H1 (cell line): ENCODE results near the gene CAMK1G. TPM values are rescaled to one million over a fixed set of nuclear protein-coding genes. Genes with fewer than 3 reads are reported as not detected.

Source experiments
- CTCF ChIA-PET: fragments of 300-600 bp; sonication (Branson Sonifier 250); formaldehyde crosslinking; loops from one replicate; lab custom pipeline; 2021; ENCODE audit not compliant: partially characterized antibody; lab: Charles Lee
- POLR2A ChIA-PET: fragments of 300-600 bp; sonication (Branson Sonifier 250); formaldehyde crosslinking; loops from one replicate; lab custom pipeline; 2021; ENCODE audit warnings: inconsistent platforms; ENCODE audit not compliant: partially characterized antibody; lab: Charles Lee
- DNase-seq, 2 experiments: peaks; one replicate each; pipeline versions ENCODE4 v3.0.0 to v3.0.0-alpha.2; 2010 to 2022; ENCODE audit warnings: low spot score in 2 of 2, low read depth in 1 of 2, mixed read lengths in 1 of 2
- FAIRE-seq: peaks from 2 replicates; lab custom pipeline; 2011; peaks lifted over from hg19 to GRCh38; lab: Jason Lieb, UNC
- H2AFZ ChIP-seq: 2 replicates; pipeline ENCODE4 v1.8.1; 2012; ENCODE audit warnings: low read length, inconsistent platforms
- H2AK5ac ChIP-seq: 2 replicates; pipeline ENCODE4 v1.6.1; 2013; ENCODE audit warnings: low read depth, low read length
- H2BK120ac ChIP-seq: replicated peaks from 2 replicates; pipeline ENCODE3; 2013; ENCODE audit warnings: low read depth, low read length, inconsistent platforms
- H2BK12ac ChIP-seq: 2 replicates; pipeline ENCODE4 v1.6.1; 2013; ENCODE audit warnings: low read depth, low read length
- H2BK15ac ChIP-seq: 2 replicates; pipeline ENCODE4 v1.6.1; 2013; ENCODE audit warnings: low read length
- H2BK20ac ChIP-seq: 2 replicates; pipeline ENCODE4 v1.6.1; 2013; ENCODE audit warnings: low read length
- H2BK5ac ChIP-seq: 2 replicates; pipeline ENCODE4 v1.6.1; 2013; ENCODE audit warnings: low read depth, low read length
- H3K14ac ChIP-seq: 2 replicates; pipeline ENCODE4 v1.6.1; 2013; ENCODE audit warnings: inconsistent platforms; ENCODE audit not compliant: insufficient read length
- H3K18ac ChIP-seq: 2 replicates; pipeline ENCODE4 v1.6.1; 2013; ENCODE audit warnings: low read length; ENCODE audit errors: extremely low read depth
- H3K23ac ChIP-seq: 2 replicates; pipeline ENCODE4 v1.6.1; 2013; ENCODE audit warnings: inconsistent platforms; ENCODE audit not compliant: insufficient read length
- H3K23me2 ChIP-seq: 2 replicates; pipeline ENCODE4 v1.6.1; 2013; ENCODE audit warnings: low read depth, low read length
- H3K27ac ChIP-seq: 2 replicates; pipeline ENCODE4 v1.6.1; 2011; ENCODE audit warnings: low read depth, low read length, inconsistent platforms
- H3K27me3 ChIP-seq, 4 experiments: replicated peaks in 1 of 4; 1 replicate in 1 of 4; 2 replicates in 3 of 4; pipeline versions ENCODE4 v1.6.1 to v1.8.1; 2011 to 2013; ENCODE audit warnings: low read length in 3 of 4, mild to moderate bottlenecking in 3 of 4, inconsistent platforms in 2 of 4, mixed read lengths in 2 of 4, moderate library complexity in 1 of 4; ENCODE audit not compliant: control insufficient read depth in 3 of 4, insufficient read depth in 3 of 4; ENCODE audit errors: extremely low read depth in 1 of 4
- H3K36me3 ChIP-seq, 4 experiments: 2 replicates each; pipeline versions ENCODE4 v1.6.1 to v1.8.1; 2011 to 2013; ENCODE audit warnings: mild to moderate bottlenecking in 4 of 4, low read length in 3 of 4, moderate library complexity in 2 of 4, control low read depth in 1 of 4, inconsistent platforms in 1 of 4; ENCODE audit not compliant: insufficient read depth in 4 of 4, control insufficient read depth in 2 of 4
- H3K4ac ChIP-seq: replicated peaks from 2 replicates; pipeline ENCODE3; 2013; ENCODE audit warnings: low read length, low read depth, mixed read lengths, inconsistent platforms; ENCODE audit not compliant: insufficient read length
- H3K4me1 ChIP-seq, 4 experiments: replicated peaks in 1 of 4; 1 replicate in 1 of 4; 2 replicates in 3 of 4; pipeline versions ENCODE4 v1.6.1 to v1.8.1; 2011 to 2013; ENCODE audit warnings: low read length in 3 of 4, inconsistent platforms in 2 of 4, mixed read lengths in 1 of 4; ENCODE audit not compliant: insufficient read depth in 4 of 4, control insufficient read depth in 3 of 4
- H3K4me2 ChIP-seq, 2 experiments: 2 replicates each; pipeline versions ENCODE4 v1.6.1 to v1.8.1; 2011 to 2013; ENCODE audit warnings: low read depth in 2 of 2, low read length in 2 of 2, control low read depth in 1 of 2, inconsistent platforms in 1 of 2, mild to moderate bottlenecking in 1 of 2; ENCODE audit not compliant: insufficient read depth in 1 of 2
- H3K4me3 ChIP-seq, 4 experiments: fragments of 200-600, 300-600 bp in 1 of 4; sonication (generic), shearing (Covaris generic), sonication (Bioruptor Twin) in 1 of 4; 2 replicates each; pipeline versions ENCODE4 v1.5.1 to v1.8.1; 2011 to 2016; ENCODE audit warnings: low read length in 4 of 4, low read depth in 3 of 4, control low read depth in 2 of 4, inconsistent platforms in 2 of 4, mild to moderate bottlenecking in 2 of 4, mixed read lengths in 1 of 4, moderate library complexity in 1 of 4; ENCODE audit not compliant: insufficient read depth in 2 of 4; ENCODE audit errors: extremely low read depth in 1 of 4
- H3K56ac ChIP-seq: replicated peaks from 2 replicates; pipeline ENCODE3; 2013; ENCODE audit warnings: low read depth, mild to moderate bottlenecking, mixed read lengths, low read length, inconsistent platforms; ENCODE audit not compliant: insufficient read length
- H3K79me1 ChIP-seq: 2 replicates; pipeline ENCODE4 v1.6.1; 2013; ENCODE audit warnings: low read depth, low read length, control low read depth
- H3K79me2 ChIP-seq, 2 experiments: 2 replicates each; pipeline versions ENCODE4 v1.6.1 to v1.8.1; 2012 to 2013; ENCODE audit warnings: low read length in 2 of 2, mild to moderate bottlenecking in 2 of 2, inconsistent platforms in 1 of 2; ENCODE audit not compliant: insufficient read depth in 2 of 2, control insufficient read depth in 1 of 2
- H3K9ac ChIP-seq, 4 experiments: replicated peaks in 1 of 4; 1 replicate in 1 of 4; 2 replicates in 3 of 4; pipeline versions ENCODE4 v1.6.1 to v1.8.1; 2011 to 2013; ENCODE audit warnings: low read depth in 3 of 4, low read length in 3 of 4, control low read depth in 2 of 4, mild to moderate bottlenecking in 2 of 4, moderate library complexity in 2 of 4, inconsistent platforms in 1 of 4; ENCODE audit errors: extremely low read depth in 1 of 4
- H3K9me3 ChIP-seq, 2 experiments: 2 replicates each; pipeline versions ENCODE4 v1.6.1 to v1.8.1; 2012 to 2013; ENCODE audit warnings: mild to moderate bottlenecking in 2 of 2, moderate library complexity in 2 of 2, control low read depth in 1 of 2, inconsistent platforms in 1 of 2, low read depth in 1 of 2, low read length in 1 of 2, mixed read lengths in 1 of 2; ENCODE audit not compliant: insufficient read depth in 2 of 2
- H4K20me1 ChIP-seq, 2 experiments: replicated peaks in 1 of 2; 2 replicates each; pipeline versions ENCODE3 to v1.8.1; 2011 to 2013; ENCODE audit warnings: inconsistent platforms in 2 of 2, low read length in 2 of 2, mild to moderate bottlenecking in 1 of 2; ENCODE audit not compliant: insufficient read depth in 2 of 2, control insufficient read depth in 1 of 2
- H4K5ac ChIP-seq: 2 replicates; pipeline ENCODE4 v1.6.1; 2013; ENCODE audit warnings: low read length, low read depth, mixed read lengths, inconsistent platforms; ENCODE audit not compliant: insufficient read length
- H4K8ac ChIP-seq: 2 replicates; pipeline ENCODE4 v1.8.0; 2013; ENCODE audit warnings: mild to moderate bottlenecking, moderate library complexity, low read length, inconsistent platforms; ENCODE audit not compliant: insufficient read depth; ENCODE audit errors: extremely low read depth
- H4K91ac ChIP-seq: replicated peaks from 2 replicates; pipeline ENCODE3; 2013; ENCODE audit warnings: low read length, mixed read lengths, inconsistent platforms; ENCODE audit not compliant: insufficient read length
- HDAC6 ChIP-seq: IDR thresholded peaks from one replicate; pipeline ENCODE4 v1.7.1; 2012; ENCODE audit warnings: low read depth, mild to moderate bottlenecking, inconsistent platforms, low read length, moderate library complexity
- SIN3A ChIP-seq, 2 experiments: IDR thresholded peaks in 1 of 2; conservative IDR thresholded peaks in 1 of 2; 2 replicates each; pipeline ENCODE4 v1.6.1; 2011 to 2012; ENCODE audit warnings: low read length in 2 of 2, improper control_type of control experiment in 1 of 2, low read depth in 1 of 2, mild to moderate bottlenecking in 1 of 2
- WGBS, 2 experiments: shearing (Covaris generic) in 1 of 2; methylation state at CpG; one replicate each; pipeline versions ENCODE4 v1.1.6 to v1.1.7; 2013 to 2015; ENCODE audit warnings: low lambda C conversion rate in 2 of 2, mixed read lengths in 2 of 2, inconsistent platforms in 1 of 2, low coverage in 1 of 2, missing lambda C conversion rate in 1 of 2; ENCODE audit not compliant: insufficient replicate concordance in 2 of 2, insufficient coverage in 1 of 2, insufficient read length in 1 of 2; ENCODE audit errors: extremely low coverage in 1 of 2, missing lambda C conversion rate in 1 of 2; 5-methylcytosine and 5-hydroxymethylcytosine counted together
- polyA plus RNA-seq, 7 experiments: library from polyadenylated mRNA; depleted of rRNA in 3 of 7; stranded (reverse) in 5 of 7; unstranded in 2 of 7; fragments of >200 nt in 5 of 7; fragments of 200-250 nt in 2 of 7; gene quantifications; 1 replicate in 5 of 7; 2 replicates in 1 of 7; 4 replicates in 1 of 7; pipeline versions ENCODE4 v1.2.1 to v1.2.3, GENCODE V29; 2011 to 2013; ENCODE audit warnings: missing spikeins in 2 of 7, mixed read lengths in 2 of 7
- total RNA-seq: library from RNA; stranded (reverse); fragmentation: NEBNext Ultra II Directional; extraction: Animal tissue kit (Norgen Biotek cat#: 25700); gene quantifications from 2 replicates; pipeline ENCODE4 v1.2.1, GENCODE V29; 2021

CAMK1G gene
- total and polyA plus RNA-seq, 2 of the 8 experiments (the other 6 are each of a cell fraction or from before 2014, with no cell fraction given) = 1.00 to 1.0 TPM

DNA sequence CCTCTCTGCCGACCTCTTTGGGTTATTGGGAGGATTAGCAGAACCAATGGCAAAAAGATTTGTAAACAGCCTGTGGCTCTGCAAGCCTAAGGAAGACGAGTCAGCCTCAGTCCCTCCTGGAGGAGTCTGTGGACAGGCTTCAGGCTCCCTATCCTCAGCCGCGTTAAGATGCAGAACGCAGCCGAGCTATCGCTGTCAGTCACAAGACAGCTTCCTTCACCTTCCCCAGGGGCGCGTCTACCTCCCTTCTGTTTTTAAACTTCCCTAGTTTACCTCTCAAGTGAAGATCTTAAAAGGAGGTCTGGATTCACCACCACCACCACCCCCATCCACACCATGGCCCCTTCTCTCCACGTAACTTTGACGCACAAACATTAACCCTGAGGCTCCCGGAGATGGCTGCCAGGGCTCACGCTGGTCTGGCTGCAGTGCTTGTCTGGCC lies 738 bp downstream of the CAMK1G start:
- H3K27me3 ChIP-seq = peaks cover 0 to 27% (median 17%) of the 10 kb centered on the region in 4 experiments; a peak in 6 of 7 replicates
- 80% methylated on average over 13 of the region's 13 CpGs; no CpG with 5 or more reads in 1 of the 2 experiments for WGBS, 2 experiments
- no peak overlapping the region for H3K27ac ChIP-seq
- H4K91ac ChIP-seq = no peak overlapping the region
- no peak overlapping the region for H4K5ac ChIP-seq
- peak overlapping the region; percentile 41 to 50 (median 46); a peak in 5 of 8 replicates for H3K4me3 ChIP-seq
- H3K14ac ChIP-seq = no peak overlapping the region
- POLR2A ChIA-PET = interaction anchor here (2.2 kb wide), 1 partner anchor 90 kb away, joined by 8 read pairs; no protein-coding TSS in a partner anchor
- no peak overlapping the region for H3K56ac ChIP-seq
- H2AFZ ChIP-seq = no peak overlapping the region
- H2BK20ac ChIP-seq = no peak overlapping the region
- H2BK15ac ChIP-seq = no peak overlapping the region
- H2BK120ac ChIP-seq = no peak overlapping the region
- no peaks in the 10 kb centered on the region for H3K79me1 ChIP-seq
- CTCF ChIA-PET = interaction anchor here (0.9 to 27.8 kb wide), 11 partner anchors 8 to 109 kb away, joined by 3 to 636 read pairs (median 9); no protein-coding TSS in a partner anchor
- H3K9me3 ChIP-seq = no peaks in the 10 kb centered on the region
- no peaks in the 10 kb centered on the region for H3K79me2 ChIP-seq
- no peak overlapping the region for H2AK5ac ChIP-seq
- H4K8ac ChIP-seq = no peak overlapping the region
- H3K4me1 ChIP-seq = peaks cover 0 to 14% (median 9%) of the 10 kb centered on the region in 4 experiments; a peak in 5 of 7 replicates
- no peak overlapping the region for H2BK12ac ChIP-seq
- H3K18ac ChIP-seq = no peak overlapping the region
- DNase-seq (no peak), FAIRE-seq (no peak)
- H3K9ac ChIP-seq = no peak overlapping the region
- no peak overlapping the region for H2BK5ac ChIP-seq
- H3K4me2 ChIP-seq = peak overlapping the region; percentile 63 to 68
- no peak overlapping the region for H3K4ac ChIP-seq
- H3K23ac ChIP-seq = no peak overlapping the region
- no peaks in the 10 kb centered on the region; the same call in 1 of the 2 replicates for H3K23me2 ChIP-seq
- H4K20me1 ChIP-seq = no peaks in the 10 kb centered on the region
- H3K36me3 ChIP-seq = no peaks in the 10 kb centered on the region
- TF ChIP-seq SIN3A (conservative IDR thresholded peaks at IDR 0.05 in 1 of 2, IDR thresholded peaks at IDR 0.05 in 1 of 2; ENCODE audit: low read depth in 1 of 2, low read length in 2 of 2) = no peak
- TF ChIP-seq HDAC6 = no peak
